ENCODE data around the gene HES5.

The HES5 gene

DNA sequence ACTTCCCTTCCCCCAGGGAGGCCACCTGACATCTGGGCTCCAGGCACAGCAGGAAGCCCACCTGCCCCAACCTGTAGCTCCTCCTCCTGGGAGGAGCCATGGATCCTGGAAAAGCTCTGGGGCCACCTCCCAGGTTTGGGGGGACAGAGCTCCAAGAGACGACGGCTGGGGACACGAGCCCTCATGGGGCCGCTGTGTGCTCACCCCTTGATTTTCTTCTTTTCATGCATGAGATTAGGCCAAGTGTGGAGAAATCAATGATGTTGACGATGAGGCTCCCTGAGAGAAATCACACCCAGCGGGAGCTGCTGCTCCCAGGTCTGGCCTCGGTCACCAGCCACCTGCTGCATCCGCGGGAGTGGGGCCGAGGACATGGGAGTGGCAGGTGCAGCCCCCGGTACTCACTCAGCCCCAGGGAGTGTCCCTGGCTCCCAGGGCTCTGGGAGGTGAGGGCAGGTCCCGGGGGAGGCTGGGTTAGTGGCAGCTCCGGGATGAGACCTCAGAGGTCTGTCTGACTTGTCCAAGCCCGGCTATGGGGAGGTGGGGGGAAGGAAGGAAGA, 34.8 kb upstream of the HES5 start:
- H3K4me3 ChIP-seq (ENCODE audit: control insufficient read depth, low read depth, low read length) = no peak overlapping the region
- no peak for DNase-seq (ENCODE audit: low read depth)
- TF ChIP-seq, protein P1, sequence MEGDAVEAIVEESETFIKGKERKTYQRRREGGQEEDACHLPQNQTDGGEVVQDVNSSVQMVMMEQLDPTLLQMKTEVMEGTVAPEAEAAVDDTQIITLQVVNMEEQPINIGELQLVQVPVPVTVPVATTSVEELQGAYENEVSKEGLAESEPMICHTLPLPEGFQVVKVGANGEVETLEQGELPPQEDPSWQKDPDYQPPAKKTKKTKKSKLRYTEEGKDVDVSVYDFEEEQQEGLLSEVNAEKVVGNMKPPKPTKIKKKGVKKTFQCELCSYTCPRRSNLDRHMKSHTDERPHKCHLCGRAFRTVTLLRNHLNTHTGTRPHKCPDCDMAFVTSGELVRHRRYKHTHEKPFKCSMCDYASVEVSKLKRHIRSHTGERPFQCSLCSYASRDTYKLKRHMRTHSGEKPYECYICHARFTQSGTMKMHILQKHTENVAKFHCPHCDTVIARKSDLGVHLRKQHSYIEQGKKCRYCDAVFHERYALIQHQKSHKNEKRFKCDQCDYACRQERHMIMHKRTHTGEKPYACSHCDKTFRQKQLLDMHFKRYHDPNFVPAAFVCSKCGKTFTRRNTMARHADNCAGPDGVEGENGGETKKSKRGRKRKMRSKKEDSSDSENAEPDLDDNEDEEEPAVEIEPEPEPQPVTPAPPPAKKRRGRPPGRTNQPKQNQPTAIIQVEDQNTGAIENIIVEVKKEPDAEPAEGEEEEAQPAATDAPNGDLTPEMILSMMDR (conservative IDR thresholded peaks at IDR 0.05; ENCODE audit: control insufficient read depth, insufficient read depth, low read depth, low read length) = no peak

DNA sequence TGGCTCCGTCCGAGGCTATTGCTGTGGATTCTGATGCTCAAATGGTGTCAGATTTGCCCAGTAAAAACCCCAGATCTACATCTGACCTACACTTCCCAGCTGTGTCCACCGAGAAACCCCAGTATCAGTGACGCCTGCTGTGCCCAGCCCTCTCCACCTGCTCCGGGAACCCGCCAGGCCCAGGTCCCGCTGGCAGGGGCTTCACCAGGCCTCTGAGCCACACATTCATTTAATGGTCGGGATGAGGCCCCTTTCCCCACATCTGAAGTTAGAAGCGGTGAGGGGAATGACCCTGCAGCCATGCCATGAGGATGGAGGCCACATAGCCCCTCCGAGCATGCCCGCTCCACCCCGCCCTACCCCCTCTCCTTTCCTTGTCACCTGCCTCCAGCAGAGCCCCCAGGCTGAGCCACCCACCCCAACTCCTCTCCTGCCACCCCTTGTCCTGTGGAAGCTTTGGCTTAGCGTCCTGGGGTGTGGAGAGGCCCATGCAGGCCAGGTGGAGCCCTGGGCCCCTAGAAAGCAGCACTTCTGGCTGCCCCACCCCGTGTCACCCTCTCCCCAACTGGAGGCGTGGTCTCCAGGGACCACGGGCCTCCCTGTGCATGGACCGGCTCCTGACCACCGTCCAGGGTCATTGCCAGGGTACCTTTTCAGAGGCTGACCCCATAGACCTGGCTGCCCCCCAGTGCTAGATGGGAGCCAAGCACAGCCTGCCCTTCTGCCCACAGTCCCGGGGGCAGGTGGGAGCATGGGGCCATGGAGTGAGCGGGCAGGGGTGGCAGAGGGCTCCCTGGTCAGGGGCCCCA, 34.1 kb upstream of the HES5 start:
- no peak for DNase-seq (ENCODE audit: low read depth)
- H3K4me3 ChIP-seq (ENCODE audit: control insufficient read depth, low read depth, low read length) = no peak overlapping the region
- TF ChIP-seq, protein P1 (conservative IDR thresholded peaks at IDR 0.05; ENCODE audit: control insufficient read depth, insufficient read depth, low read depth, low read length) = no peak

DNA sequence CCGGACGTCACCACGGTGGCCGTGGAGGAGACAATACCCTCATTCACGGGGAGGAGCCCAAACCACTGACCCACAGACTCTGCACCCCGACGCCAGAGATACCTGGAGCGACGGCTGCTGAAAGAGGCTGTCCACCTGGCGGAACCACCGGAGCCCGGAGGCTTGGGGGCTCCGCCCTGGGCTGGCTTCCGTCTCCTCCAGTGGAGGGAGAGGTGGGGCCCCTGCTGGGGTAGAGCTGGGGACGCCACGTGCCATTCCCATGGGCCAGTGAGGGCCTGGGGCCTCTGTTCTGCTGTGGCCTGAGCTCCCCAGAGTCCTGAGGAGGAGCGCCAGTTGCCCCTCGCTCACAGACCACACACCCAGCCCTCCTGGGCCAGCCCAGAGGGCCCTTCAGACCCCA, 33.1 kb upstream of the HES5 start:
- TF ChIP-seq, protein P1 (conservative IDR thresholded peaks at IDR 0.05; ENCODE audit: control insufficient read depth, insufficient read depth, low read depth, low read length) = no peak
- H3K4me3 ChIP-seq (ENCODE audit: control insufficient read depth, low read depth, low read length) = no peak overlapping the region
- no peak for DNase-seq (ENCODE audit: low read depth)

DNA sequence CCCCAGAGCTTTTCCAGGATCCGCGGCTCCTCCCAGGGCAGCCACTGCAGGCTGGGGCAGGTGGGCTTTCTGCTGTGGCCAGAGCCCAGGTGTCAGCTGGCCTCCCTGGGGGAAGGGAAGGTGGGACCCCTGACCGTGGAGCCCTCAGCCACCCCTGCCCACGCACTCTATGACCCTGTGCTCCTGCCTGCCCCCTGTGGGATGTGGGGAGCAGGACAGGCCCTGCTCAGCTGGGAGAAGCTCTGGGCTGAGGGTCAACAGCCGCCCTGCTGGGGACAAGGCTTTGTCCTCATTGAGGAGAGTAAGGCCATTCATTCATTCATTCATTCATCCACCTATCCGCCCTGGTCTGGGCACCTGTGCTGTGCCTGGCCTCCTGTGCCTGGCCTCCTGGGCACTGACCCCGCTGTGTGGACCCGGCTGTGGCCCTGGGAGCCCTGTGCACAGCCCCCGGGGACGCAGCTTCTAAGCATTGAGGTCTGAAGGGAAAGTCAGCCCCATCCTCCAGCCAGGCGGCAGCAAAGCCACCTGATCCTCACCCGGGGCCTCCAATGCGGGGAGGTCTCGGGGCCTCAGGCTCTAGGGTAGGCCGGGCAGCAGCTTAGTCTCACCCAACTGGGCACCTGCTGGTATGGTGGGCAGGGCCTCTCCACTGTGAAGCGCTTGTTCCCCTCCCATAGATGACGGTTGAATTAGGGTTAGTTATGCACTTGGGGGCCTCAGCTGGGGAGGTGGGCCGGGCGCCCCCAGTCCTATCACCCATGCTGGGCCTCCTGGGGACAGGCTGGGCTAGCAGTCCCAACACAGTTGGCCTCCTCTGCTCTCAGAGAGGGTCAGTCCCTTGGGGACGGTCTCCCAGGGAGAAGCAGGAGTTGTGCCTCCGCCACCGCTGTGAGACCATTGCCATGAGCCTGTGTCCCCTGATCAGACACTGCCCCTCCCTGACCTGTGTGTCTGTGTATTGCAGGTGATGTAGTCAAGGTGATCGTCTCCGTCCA, 32.1 kb upstream of the HES5 start:
- TF ChIP-seq, protein P1 (conservative IDR thresholded peaks at IDR 0.05; ENCODE audit: control insufficient read depth, insufficient read depth, low read depth, low read length) = peak; percentile 28
- DNase-seq (ENCODE audit: low read depth) = no peak
- no peak overlapping the region for H3K4me3 ChIP-seq (ENCODE audit: control insufficient read depth, low read depth, low read length)

DNA sequence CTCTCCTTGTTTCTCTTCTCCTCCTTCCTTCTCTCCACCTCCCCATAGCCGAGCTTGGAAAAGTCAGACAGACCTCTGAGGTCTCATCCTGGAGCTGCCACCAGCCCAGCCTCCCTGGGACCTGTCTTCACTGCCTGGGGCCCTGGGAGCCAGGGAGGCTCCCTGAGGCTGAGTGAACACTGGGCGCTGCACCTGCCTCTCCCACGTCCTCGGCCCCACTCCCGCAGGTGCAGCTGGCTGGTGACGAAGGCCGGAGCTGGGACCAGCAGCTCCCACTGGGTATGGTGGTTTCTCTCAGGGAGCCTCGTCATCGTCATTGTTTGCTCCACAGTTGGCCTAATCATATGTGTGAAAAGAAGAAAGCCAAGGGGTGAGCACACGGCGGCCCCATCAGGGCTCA, 31.4 kb upstream of the HES5 start:
- TF ChIP-seq, protein P1 (conservative IDR thresholded peaks at IDR 0.05; ENCODE audit: control insufficient read depth, insufficient read depth, low read depth, low read length) = no peak
- DNase-seq (ENCODE audit: low read depth) = no peak
- H3K4me3 ChIP-seq (ENCODE audit: control insufficient read depth, low read depth, low read length) = no peak overlapping the region

DNA sequence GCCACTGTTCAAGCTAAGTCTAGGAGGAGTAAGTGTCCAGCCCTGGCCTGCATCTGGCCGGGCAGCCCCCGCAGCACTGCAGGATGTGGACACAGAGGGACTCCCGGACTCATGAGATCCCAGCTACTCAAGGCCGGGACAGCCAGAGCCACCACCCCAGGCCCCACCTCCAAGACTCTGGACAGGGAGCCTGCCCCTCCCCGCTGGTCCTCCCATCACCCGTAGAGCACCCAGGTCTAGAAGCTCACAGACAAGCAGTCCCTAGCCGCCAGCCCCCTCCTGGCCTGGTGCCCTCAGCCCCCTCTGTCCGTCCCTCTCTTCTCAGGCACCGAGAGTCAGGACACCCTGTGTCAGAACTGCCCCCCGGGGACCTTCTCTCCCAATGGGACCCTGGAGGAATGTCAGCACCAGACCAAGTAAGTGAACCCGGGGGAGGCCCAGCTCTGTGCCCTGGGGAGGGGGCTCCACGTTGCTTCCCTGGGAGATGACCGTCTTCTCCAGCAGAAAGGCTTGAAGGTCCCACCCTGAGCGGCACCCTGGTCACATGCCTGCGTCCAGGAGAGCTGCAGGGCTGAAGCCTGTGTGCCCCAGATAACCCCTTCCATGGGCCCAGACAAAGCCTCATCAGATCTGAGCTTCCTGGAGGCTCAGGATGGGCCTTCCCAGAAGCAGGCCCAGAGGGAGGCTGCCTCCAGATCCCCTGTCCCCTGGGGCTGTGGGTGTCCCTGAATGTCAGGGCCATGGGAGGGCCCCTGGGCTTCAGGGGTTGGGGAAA, 30.4 kb upstream of the HES5 start:
- DNase-seq (ENCODE audit: low read depth) = no peak
- TF ChIP-seq, protein P1 (conservative IDR thresholded peaks at IDR 0.05; ENCODE audit: control insufficient read depth, insufficient read depth, low read depth, low read length) = no peak
- no peak overlapping the region for H3K4me3 ChIP-seq (ENCODE audit: control insufficient read depth, low read depth, low read length)

Measured in fibroblast of mammary gland (primary cell).